B cell (primary cell): Measurements from ENCODE around the gene ADGRF1. TPM values are rescaled to one million over a fixed set of nuclear protein-coding genes. Genes with fewer than 3 reads are reported as not detected.

Experiments
- ATAC-seq: fragments of 200-7000 bp; cut with Tn5 transposase; one replicate; pipeline ENCODE4 v1.10.0; 2021; ENCODE audit warnings: low read depth, mild to moderate bottlenecking, moderate number of reproducible peaks, moderate library complexity
- CTCF ChIA-PET: fragments of 350-600 bp; sonication (Branson Sonifier 250); formaldehyde crosslinking; loops from one replicate; lab custom pipeline; 2021; ENCODE audit warnings: antibody characterized with exemption, inconsistent platforms; lab: Charles Lee
- POLR2A ChIA-PET: fragments of 350-600 bp; sonication (Branson Sonifier 250); formaldehyde crosslinking; loops from one replicate; lab custom pipeline; 2021; ENCODE audit warnings: antibody characterized with exemption; lab: Charles Lee
- DNase-seq: peaks from one replicate; pipeline ENCODE4 v3.0.0; 2013
- H2AFZ ChIP-seq: 2 replicates; pipeline ENCODE4 v1.6.1; 2012; ENCODE audit warnings: mild to moderate bottlenecking, low read depth, low read length; ENCODE audit not compliant: insufficient read depth, poor library complexity, severe bottlenecking
- H3K27ac ChIP-seq, 2 donors: 1 replicate in 1 of 2; 2 replicates in 1 of 2; pipeline ENCODE4 v1.5.1; 2012 to 2013; ENCODE audit warnings: low read length in 2 of 2, mild to moderate bottlenecking in 2 of 2, moderate library complexity in 1 of 2
- H3K27me3 ChIP-seq, 4 experiments: fragments of 200-600 bp in 1 of 4; sonication (generic) in 1 of 4; replicated peaks in 1 of 4; 1 replicate in 2 of 4; 2 replicates in 2 of 4; pipeline versions ENCODE4 v1.6.1 to v1.7.0; 2013 to 2016; ENCODE audit warnings: low read length in 3 of 4, mild to moderate bottlenecking in 2 of 4, mixed read lengths in 1 of 4, moderate library complexity in 1 of 4; ENCODE audit not compliant: insufficient read depth in 4 of 4, control insufficient read depth in 3 of 4; ENCODE audit errors: control extremely low read depth in 1 of 4
- H3K36me3 ChIP-seq, 2 experiments: replicated peaks in 1 of 2; 1 replicate in 1 of 2; 2 replicates in 1 of 2; pipeline versions ENCODE4 v1.6.1 to v1.7.1; 2013; ENCODE audit warnings: low read length in 1 of 2; ENCODE audit not compliant: insufficient read depth in 2 of 2, control insufficient read depth in 1 of 2; ENCODE audit errors: control extremely low read depth in 1 of 2, extremely low read depth in 1 of 2
- H3K4me1 ChIP-seq, 2 donors: fragments of 200-600 bp in 1 of 2; sonication (generic) in 1 of 2; 1 replicate in 1 of 2; 2 replicates in 1 of 2; pipeline versions ENCODE4 v1.5.1 to v1.6.1; 2013 to 2017; ENCODE audit warnings: low read length in 2 of 2; ENCODE audit not compliant: control insufficient read depth in 2 of 2, insufficient read depth in 2 of 2
- H3K4me2 ChIP-seq: replicated peaks from 2 replicates; pipeline ENCODE3; 2012; ENCODE audit warnings: mild to moderate bottlenecking, low read depth, low read length; ENCODE audit not compliant: poor library complexity, severe bottlenecking
- H3K4me3 ChIP-seq, 5 experiments: fragments of 200-600 bp in 1 of 5; sonication (generic) in 1 of 5; 1 replicate in 3 of 5; 2 replicates in 2 of 5; pipeline versions ENCODE4 v1.5.1 to v1.7.0; 2011 to 2016; ENCODE audit warnings: low read length in 4 of 5, mild to moderate bottlenecking in 4 of 5, low read depth in 2 of 5, control low read depth in 1 of 5, moderate library complexity in 1 of 5; ENCODE audit not compliant: insufficient read depth in 1 of 5; ENCODE audit errors: control extremely low read depth in 1 of 5, extremely low read depth in 1 of 5
- H3K79me2 ChIP-seq: fragments of 200-600 bp; sonication (generic); one replicate; pipeline ENCODE4 v1.6.0; 2016; ENCODE audit warnings: low read length; ENCODE audit not compliant: control insufficient read depth, insufficient read depth
- H3K9ac ChIP-seq: fragments of 200-600 bp; sonication (generic); 2 replicates; pipeline ENCODE4 v1.6.1; 2017; ENCODE audit warnings: mild to moderate bottlenecking, low read length, moderate library complexity
- H3K9me3 ChIP-seq, 3 donors: one replicate each; pipeline versions ENCODE4 v1.6.1 to v1.7.1; 2013; ENCODE audit warnings: low read length in 2 of 3; ENCODE audit not compliant: control insufficient read depth in 2 of 3, insufficient read depth in 1 of 3; ENCODE audit errors: control extremely low read depth in 1 of 3
- H4K20me1 ChIP-seq: 2 replicates; pipeline ENCODE4 v1.6.0; 2012; ENCODE audit warnings: mild to moderate bottlenecking, low read length; ENCODE audit not compliant: insufficient read depth, control insufficient read depth, poor library complexity, severe bottlenecking
- H3K27ac Mint-ChIP-seq: one replicate; pipeline ENCODE4 v1.8.0; 2021; ENCODE audit warnings: mixed read lengths
- H3K27me3 Mint-ChIP-seq: one replicate; pipeline ENCODE4 v1.8.0; 2021; ENCODE audit warnings: mixed read lengths
- H3K4me1 Mint-ChIP-seq: one replicate; pipeline ENCODE4 v1.8.0; 2021; ENCODE audit warnings: mixed read lengths
- H3K4me3 Mint-ChIP-seq: one replicate; pipeline ENCODE4 v1.8.0; 2021; ENCODE audit warnings: mixed read lengths
- H3K9me3 Mint-ChIP-seq: one replicate; pipeline ENCODE4 v1.8.0; 2022; ENCODE audit warnings: mixed read lengths; ENCODE audit not compliant: insufficient read depth
- EZH2 ChIP-seq: IDR thresholded peaks from 2 replicates; pipeline ENCODE4 v1.6.1; 2012; ENCODE audit warnings: borderline replicate concordance, low read depth, mild to moderate bottlenecking, moderate library complexity, low read length; ENCODE audit not compliant: insufficient read depth, poor library complexity, severe bottlenecking
- WGBS: methylation state at CpG from one replicate; pipeline ENCODE4 v1.1.5; 2013; ENCODE audit warnings: missing lambda C conversion rate; ENCODE audit not compliant: insufficient coverage; 5-methylcytosine and 5-hydroxymethylcytosine counted together
- intact Hi-C: fragments of 100-400 bp; cut with micrococcal nuclease; formaldehyde crosslinking; loops from one replicate; pipeline ENCODE4 v1.10.0; 2022
- polyA plus RNA-seq: library from polyadenylated mRNA; depleted of rRNA; stranded (reverse); fragments of >200 nt; gene quantifications from 2 replicates; pipeline ENCODE4 v1.2.3, GENCODE V29; 2012
- total RNA-seq, 2 donors: library from RNA; stranded (reverse); fragments of 120-200 nt in 1 of 2; gene quantifications; 1 replicate in 1 of 2; 2 replicates in 1 of 2; pipeline versions ENCODE4 v1.2.3 to v1.2.4, GENCODE V29; 2013 to 2022
- TF ChIP-seq, protein P1 (sequence below): fragments of 200-600 bp; IDR thresholded peaks from one replicate; pipeline ENCODE4 v1.8.0; 2022; ENCODE audit warnings: antibody characterized with exemption, mild to moderate bottlenecking

The ADGRF1 gene
- total and polyA plus RNA-seq, 2 donors (not counting 1 experiment from before 2014, with no cell fraction given), result not detected

DNA sequence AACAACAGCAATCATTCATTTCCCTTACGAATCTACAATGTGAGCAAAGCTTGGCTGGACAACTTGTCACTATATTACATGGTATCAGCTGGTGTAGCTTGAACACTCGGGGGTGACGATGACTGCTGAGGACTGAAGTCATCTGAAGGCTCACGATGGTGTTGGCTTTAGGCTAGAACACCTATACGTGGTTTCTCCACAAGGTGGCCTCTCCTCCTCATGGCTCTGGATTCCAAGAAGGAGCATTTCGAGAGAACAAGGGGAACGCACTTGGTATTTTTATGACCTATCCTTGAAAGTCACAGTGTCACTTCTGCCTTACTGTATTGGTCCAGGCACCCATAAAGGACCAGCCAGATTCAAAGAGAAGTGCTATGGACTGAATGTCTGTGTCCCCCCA, 37.5 kb upstream of the ADGRF1 start:
- no peaks in the 10 kb centered on the region for H3K36me3 ChIP-seq
- intact Hi-C loops, result no loop called here

DNA sequence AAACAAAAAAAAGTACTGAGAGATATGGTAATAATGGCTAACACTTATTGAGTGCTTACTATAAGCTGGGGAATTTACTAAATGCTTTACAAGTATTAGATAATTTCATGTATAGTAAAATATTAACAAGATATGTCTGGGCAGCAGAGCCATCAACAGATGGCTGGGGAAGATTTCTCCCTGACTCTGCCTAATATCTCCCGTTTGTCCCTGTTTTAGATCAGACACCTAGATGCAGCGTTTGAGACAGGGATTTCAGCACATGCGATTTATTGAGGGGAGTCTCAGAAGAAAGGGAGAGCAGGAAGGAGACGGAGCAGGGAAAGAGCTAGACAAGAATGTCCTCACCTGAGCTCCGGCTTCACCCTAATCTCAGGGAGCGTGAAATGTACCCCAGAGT, 36.9 kb upstream of the ADGRF1 start:
- no peak for DNase-seq

More for the DNA sequence above, 37.5 kb upstream of the ADGRF1 start:
- CTCF ChIA-PET, result no interaction called here
- no peak for TF ChIP-seq EZH2
- TF ChIP-seq, protein P1, sequence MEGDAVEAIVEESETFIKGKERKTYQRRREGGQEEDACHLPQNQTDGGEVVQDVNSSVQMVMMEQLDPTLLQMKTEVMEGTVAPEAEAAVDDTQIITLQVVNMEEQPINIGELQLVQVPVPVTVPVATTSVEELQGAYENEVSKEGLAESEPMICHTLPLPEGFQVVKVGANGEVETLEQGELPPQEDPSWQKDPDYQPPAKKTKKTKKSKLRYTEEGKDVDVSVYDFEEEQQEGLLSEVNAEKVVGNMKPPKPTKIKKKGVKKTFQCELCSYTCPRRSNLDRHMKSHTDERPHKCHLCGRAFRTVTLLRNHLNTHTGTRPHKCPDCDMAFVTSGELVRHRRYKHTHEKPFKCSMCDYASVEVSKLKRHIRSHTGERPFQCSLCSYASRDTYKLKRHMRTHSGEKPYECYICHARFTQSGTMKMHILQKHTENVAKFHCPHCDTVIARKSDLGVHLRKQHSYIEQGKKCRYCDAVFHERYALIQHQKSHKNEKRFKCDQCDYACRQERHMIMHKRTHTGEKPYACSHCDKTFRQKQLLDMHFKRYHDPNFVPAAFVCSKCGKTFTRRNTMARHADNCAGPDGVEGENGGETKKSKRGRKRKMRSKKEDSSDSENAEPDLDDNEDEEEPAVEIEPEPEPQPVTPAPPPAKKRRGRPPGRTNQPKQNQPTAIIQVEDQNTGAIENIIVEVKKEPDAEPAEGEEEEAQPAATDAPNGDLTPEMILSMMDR, result no peak
- Mint-ChIP-seq H3K4me1 (no peaks in the 10 kb centered on the region), H3K27ac (no peak overlapping the region), H3K9me3 (no peaks in the 10 kb centered on the region), H3K4me3 (no peak overlapping the region), H3K27me3 (peaks cover 26% of the 10 kb centered on the region)
- no peak overlapping the region for H3K4me3 ChIP-seq
- H3K9me3 ChIP-seq, result no peaks in the 10 kb centered on the region
- no peak overlapping the region for H3K9ac ChIP-seq
- H3K79me2 ChIP-seq, result no peaks in the 10 kb centered on the region
- no peak overlapping the region for H3K4me2 ChIP-seq
- no peaks in the 10 kb centered on the region for H3K4me1 ChIP-seq
- POLR2A ChIA-PET, result no interaction called here
- DNase-seq, result no peak
- 88% methylated on average over 7 of the region's 7 CpGs for WGBS
- no peaks in the 10 kb centered on the region for H3K27me3 ChIP-seq
- no peak overlapping the region for H3K27ac ChIP-seq
- no peak overlapping the region for H2AFZ ChIP-seq
- no peaks in the 10 kb centered on the region for H4K20me1 ChIP-seq
- ATAC-seq, result no peak

More for the DNA sequence above, 36.9 kb upstream of the ADGRF1 start:
- H3K4me1 Mint-ChIP-seq, result no peaks in the 10 kb centered on the region
- WGBS, result 89% methylated on average over 6 of the region's 6 CpGs
- no peak overlapping the region for H3K27ac Mint-ChIP-seq
- intact Hi-C loops, result no loop called here
- peaks cover 21% of the 10 kb centered on the region for H3K27me3 Mint-ChIP-seq
- no peak for ATAC-seq
- TF ChIP-seq EZH2, result no peak
- no peak overlapping the region for H3K4me3 Mint-ChIP-seq
- Histone ChIP-seq H3K4me3 (no peak overlapping the region), H3K4me2 (no peak overlapping the region), H3K79me2 (no peaks in the 10 kb centered on the region), H3K27ac (no peak overlapping the region), H4K20me1 (no peaks in the 10 kb centered on the region), H3K4me1 (no peaks in the 10 kb centered on the region), H2AFZ (no peak overlapping the region), H3K27me3 (no peaks in the 10 kb centered on the region), H3K36me3 (no peaks in the 10 kb centered on the region), H3K9ac (no peak overlapping the region), H3K9me3 (no peaks in the 10 kb centered on the region)
- H3K9me3 Mint-ChIP-seq, result no peaks in the 10 kb centered on the region
- POLR2A ChIA-PET, result no interaction called here
- CTCF ChIA-PET, result no interaction called here
